HCT116 (cell line): ENCODE measurements around the gene DIS3L2. TPM values are rescaled to one million over a fixed set of nuclear protein-coding genes. Genes with fewer than 3 reads are reported as not detected.

Source experiments
- ATAC-seq: fragments of 200-7000 bp; cut with Tn5 transposase; 2 replicates; pipeline ENCODE4 v1.9.1; 2020; ENCODE audit warnings: mild to moderate bottlenecking, moderate library complexity
- BruUV-seq: library from RNA; stranded (reverse); fragments of 400-500 nt; replicated peaks from 2 replicates; lab custom pipeline; 2021; lab: Mats Ljungman, UMichigan
- CTCF ChIA-PET: fragments of 300-600 bp; sonication (Branson Sonifier 250); formaldehyde crosslinking; loops from one replicate; lab custom pipeline; 2021; ENCODE audit warnings: antibody characterized with exemption; lab: Charles Lee
- POLR2A ChIA-PET: fragments of 300-600, 350-600 bp; sonication (Branson Sonifier 250); formaldehyde crosslinking; loops from one replicate; lab custom pipeline; 2021; ENCODE audit warnings: antibody characterized with exemption; lab: Charles Lee
- RAD21 ChIA-PET, 2 experiments: fragments of 300-600 bp; sonication (Branson Sonifier 250); formaldehyde crosslinking; loops; one replicate each; lab custom pipeline; 2023; ENCODE audit warnings: low total read pairs in 2 of 2; ENCODE audit not compliant: uncharacterized antibody in 2 of 2, unreplicated experiment in 2 of 2, low non-redundant PET in 1 of 2; lab: Charles Lee
- DNase-seq: peaks from one replicate; pipeline ENCODE4 v3.0.0-alpha.2; 2010; ENCODE audit warnings: low read depth, low spot score
- H2AFZ ChIP-seq: fragments of 200-600 bp; shearing (Covaris generic), sonication (generic); 2 replicates; pipeline ENCODE4 v1.6.1; 2017; ENCODE audit warnings: low read depth, mixed run types, mixed read lengths, antibody characterized with exemption, low read length; ENCODE audit not compliant: poor library complexity, severe bottlenecking
- H3K27ac ChIP-seq: 2 replicates; pipeline ENCODE4 v1.5.1; 2012; ENCODE audit warnings: low read depth, low read length
- H3K27me3 ChIP-seq: fragments of 200-600 bp; sonication (generic); 2 replicates; pipeline ENCODE4 v1.6.1; 2016; ENCODE audit warnings: mixed run types, low read length, mixed read lengths; ENCODE audit not compliant: insufficient read depth
- H3K36me3 ChIP-seq, 2 experiments: fragments of 200-500 bp in 1 of 2; fragments of 200-600 bp in 1 of 2; sonication (Bioruptor generic) in 1 of 2; sonication (generic) in 1 of 2; 2 replicates each; pipeline versions ENCODE4 v1.5.1 to v1.6.1; 2014 to 2016; ENCODE audit warnings: low read length in 2 of 2, inconsistent platforms in 1 of 2, mixed read lengths in 1 of 2, mixed run types in 1 of 2; ENCODE audit not compliant: insufficient read depth in 2 of 2, control insufficient read depth in 1 of 2
- H3K4me1 ChIP-seq, 2 experiments: fragments of 200-600 bp in 1 of 2; sonication (generic) in 1 of 2; 2 replicates each; pipeline versions ENCODE4 v1.5.1 to v1.6.1; 2012 to 2017; ENCODE audit warnings: low read length in 2 of 2, inconsistent platforms in 1 of 2, mild to moderate bottlenecking in 1 of 2, mixed read lengths in 1 of 2, mixed run types in 1 of 2, moderate library complexity in 1 of 2; ENCODE audit not compliant: insufficient read depth in 2 of 2, control insufficient read depth in 1 of 2
- H3K4me2 ChIP-seq: fragments of 200-600 bp; sonication (generic); 2 replicates; pipeline ENCODE4 v1.6.1; 2017; ENCODE audit warnings: mixed run types, low read length, mixed read lengths
- H3K4me3 ChIP-seq, 2 experiments: fragments of 200-600 bp in 1 of 2; sonication (generic) in 1 of 2; replicated peaks in 1 of 2; 2 replicates each; pipeline ENCODE4 v1.5.1; 2011 to 2016; ENCODE audit warnings: low read length in 2 of 2, control low read depth in 1 of 2, low read depth in 1 of 2, mild to moderate bottlenecking in 1 of 2, mixed read lengths in 1 of 2, mixed run types in 1 of 2
- H3K79me2 ChIP-seq: fragments of 200-600 bp; sonication (generic); 2 replicates; pipeline ENCODE4 v1.6.1; 2017; ENCODE audit warnings: mild to moderate bottlenecking, mixed run types, low read length, moderate library complexity, mixed read lengths; ENCODE audit not compliant: insufficient read depth
- H3K9ac ChIP-seq: fragments of 200-600 bp; sonication (generic); 2 replicates; pipeline ENCODE4 v1.6.1; 2016; ENCODE audit warnings: low read length, mixed read lengths
- H3K9me2 ChIP-seq: fragments of 200-600 bp; sonication (generic), shearing (Covaris generic); 2 replicates; pipeline ENCODE4 v1.6.1; 2017; ENCODE audit warnings: mixed run types, mild to moderate bottlenecking, moderate library complexity; ENCODE audit not compliant: insufficient read depth
- H3K9me3 ChIP-seq, 2 experiments: fragments of 200-500 bp in 1 of 2; fragments of 200-600 bp in 1 of 2; sonication (Bioruptor generic) in 1 of 2; sonication (generic) in 1 of 2; 2 replicates each; pipeline ENCODE4 v1.6.1; 2014 to 2017; ENCODE audit warnings: low read length in 2 of 2, mixed read lengths in 2 of 2, inconsistent platforms in 1 of 2, low read depth in 1 of 2, mild to moderate bottlenecking in 1 of 2, mixed run types in 1 of 2, moderate library complexity in 1 of 2; ENCODE audit not compliant: control insufficient read depth in 1 of 2, insufficient read depth in 1 of 2
- H4K20me1 ChIP-seq: fragments of 200-600 bp; sonication (generic), shearing (Covaris generic); 2 replicates; pipeline ENCODE4 v1.6.1; 2017; ENCODE audit warnings: mixed run types, mild to moderate bottlenecking, moderate library complexity; ENCODE audit not compliant: insufficient read depth
- CEBPB ChIP-seq: IDR thresholded peaks from 2 replicates; pipeline ENCODE4 v1.6.1; 2012; ENCODE audit warnings: low read depth
- ELF1 ChIP-seq: IDR thresholded peaks from 2 replicates; pipeline ENCODE4 v1.6.1; 2012; ENCODE audit warnings: low read depth, borderline replicate concordance
- POLR2A ChIP-seq: IDR thresholded peaks from 2 replicates; pipeline ENCODE4 v1.7.0; 2011; ENCODE audit warnings: borderline replicate concordance; ENCODE audit not compliant: insufficient read depth, insufficient read length; ENCODE audit errors: extremely low read depth
- SIN3A ChIP-seq: IDR thresholded peaks from 2 replicates; pipeline ENCODE4 v1.6.1; 2012; ENCODE audit warnings: low read depth
- SP1 ChIP-seq: IDR thresholded peaks from 2 replicates; pipeline ENCODE4 v1.6.1; 2012; ENCODE audit warnings: low read depth
- TCF7L2 ChIP-seq: IDR thresholded peaks from 2 replicates; pipeline ENCODE4 v1.7.0; 2011; ENCODE audit warnings: borderline replicate concordance, inconsistent platforms; ENCODE audit not compliant: insufficient read depth, insufficient read length; ENCODE audit errors: extremely low read depth
- ZNF274 ChIP-seq: fragments of 200-500 bp; sonication (Bioruptor generic); IDR thresholded peaks from 2 replicates; pipeline ENCODE4 v1.6.1; 2014; ENCODE audit warnings: mild to moderate bottlenecking, low read depth, low read length, inconsistent platforms
- intact Hi-C: fragments of 100-400 bp; cut with micrococcal nuclease; formaldehyde crosslinking; loops from 2 replicates; pipeline ENCODE4 v1.10.0; 2022
- total RNA-seq: library from RNA; stranded (reverse); gene quantifications from one replicate; pipeline ENCODE4 v1.2.1, GENCODE V29; 2021; ENCODE audit not compliant: unreplicated experiment
- TF ChIP-seq, protein P1 (sequence below): IDR thresholded peaks from 2 replicates; pipeline ENCODE4 v1.6.1; 2012
- TF ChIP-seq, protein P2 (sequence below): IDR thresholded peaks from 2 replicates; pipeline ENCODE4 v1.6.1; 2011; ENCODE audit warnings: mild to moderate bottlenecking, low read length, moderate library complexity; ENCODE audit not compliant: insufficient replicate concordance; ENCODE audit errors: extremely low read depth
- TF ChIP-seq, protein P3 (sequence below): IDR thresholded peaks from 2 replicates; pipeline ENCODE4 v1.6.1; 2012
- TF ChIP-seq, protein P4 (sequence below): IDR thresholded peaks from 2 replicates; pipeline ENCODE4 v1.6.1; 2012; ENCODE audit warnings: low read depth

The DIS3L2 gene
- total RNA-seq, 1 experiment from 2014 or later, result 42.5 TPM

DNA sequence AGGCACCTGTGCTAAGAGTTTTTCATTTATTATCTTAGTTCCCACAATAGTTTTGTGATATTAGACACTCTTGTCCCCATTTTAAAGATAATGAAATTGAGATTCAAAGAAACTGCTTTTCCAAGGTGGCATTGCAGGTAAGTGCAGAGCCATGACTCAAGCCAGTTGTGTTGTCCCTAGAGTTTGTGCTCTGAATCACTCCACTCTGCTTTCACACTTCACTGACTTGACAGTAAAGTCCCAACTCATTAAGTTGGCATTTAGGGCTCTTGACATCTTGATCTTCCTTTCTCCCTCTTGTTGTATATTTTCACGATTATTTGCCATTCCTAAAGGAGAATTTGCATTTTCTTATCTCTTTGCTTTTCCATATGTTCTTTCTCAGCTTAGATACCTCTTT is 114.3 kb downstream of the DIS3L2 start (continued):
- TF ChIP-seq SP1 (no peak), SIN3A (no peak)
- TF ChIP-seq, protein P1, sequence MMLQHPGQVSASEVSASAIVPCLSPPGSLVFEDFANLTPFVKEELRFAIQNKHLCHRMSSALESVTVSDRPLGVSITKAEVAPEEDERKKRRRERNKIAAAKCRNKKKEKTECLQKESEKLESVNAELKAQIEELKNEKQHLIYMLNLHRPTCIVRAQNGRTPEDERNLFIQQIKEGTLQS, result no peak

DNA sequence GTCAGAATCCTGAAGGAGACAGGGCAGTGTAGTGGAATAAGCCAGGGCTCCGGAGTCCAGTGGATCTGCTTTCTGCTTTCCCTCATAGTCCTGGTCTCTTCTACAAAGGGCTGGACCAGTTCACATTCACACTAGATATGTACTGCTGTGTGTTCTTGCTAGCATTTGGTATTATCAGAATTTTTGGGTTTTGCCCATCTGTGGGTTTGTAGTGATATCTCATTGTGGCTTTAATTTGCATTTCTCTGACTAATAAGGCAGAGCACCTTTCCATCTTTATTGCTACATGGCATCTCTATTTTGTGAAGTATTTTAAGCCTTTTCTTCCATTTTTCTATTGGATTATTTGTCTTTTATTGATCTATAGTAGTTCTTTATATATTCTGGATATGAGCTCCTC is 114.8 kb downstream of the DIS3L2 start:
- H3K27me3 ChIP-seq, result no peaks in the 10 kb centered on the region
- no peak overlapping the region for H3K27ac ChIP-seq
- no peak for DNase-seq
- CTCF ChIA-PET, result no interaction called here
- no peak overlapping the region for H3K4me2 ChIP-seq
- peaks cover 0 to 4% of the 10 kb centered on the region in 2 experiments; a peak in 1 of 4 replicates for H3K4me1 ChIP-seq
- H3K79me2 ChIP-seq, result peaks cover 5% of the 10 kb centered on the region; the same call in 1 of the 2 replicates
- TF ChIP-seq, protein P2, sequence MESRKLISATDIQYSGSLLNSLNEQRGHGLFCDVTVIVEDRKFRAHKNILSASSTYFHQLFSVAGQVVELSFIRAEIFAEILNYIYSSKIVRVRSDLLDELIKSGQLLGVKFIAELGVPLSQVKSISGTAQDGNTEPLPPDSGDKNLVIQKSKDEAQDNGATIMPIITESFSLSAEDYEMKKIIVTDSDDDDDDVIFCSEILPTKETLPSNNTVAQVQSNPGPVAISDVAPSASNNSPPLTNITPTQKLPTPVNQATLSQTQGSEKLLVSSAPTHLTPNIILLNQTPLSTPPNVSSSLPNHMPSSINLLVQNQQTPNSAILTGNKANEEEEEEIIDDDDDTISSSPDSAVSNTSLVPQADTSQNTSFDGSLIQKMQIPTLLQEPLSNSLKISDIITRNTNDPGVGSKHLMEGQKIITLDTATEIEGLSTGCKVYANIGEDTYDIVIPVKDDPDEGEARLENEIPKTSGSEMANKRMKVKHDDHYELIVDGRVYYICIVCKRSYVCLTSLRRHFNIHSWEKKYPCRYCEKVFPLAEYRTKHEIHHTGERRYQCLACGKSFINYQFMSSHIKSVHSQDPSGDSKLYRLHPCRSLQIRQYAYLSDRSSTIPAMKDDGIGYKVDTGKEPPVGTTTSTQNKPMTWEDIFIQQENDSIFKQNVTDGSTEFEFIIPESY, result no peak
- TF ChIP-seq, protein P3, sequence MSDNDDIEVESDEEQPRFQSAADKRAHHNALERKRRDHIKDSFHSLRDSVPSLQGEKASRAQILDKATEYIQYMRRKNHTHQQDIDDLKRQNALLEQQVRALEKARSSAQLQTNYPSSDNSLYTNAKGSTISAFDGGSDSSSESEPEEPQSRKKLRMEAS, result no peak
- TF ChIP-seq ZNF274 (no peak), SP1 (no peak), POLR2A (no peak), TCF7L2 (no peak), SIN3A (no peak), CEBPB (no peak), ELF1 (no peak)
- TF ChIP-seq, protein P4, sequence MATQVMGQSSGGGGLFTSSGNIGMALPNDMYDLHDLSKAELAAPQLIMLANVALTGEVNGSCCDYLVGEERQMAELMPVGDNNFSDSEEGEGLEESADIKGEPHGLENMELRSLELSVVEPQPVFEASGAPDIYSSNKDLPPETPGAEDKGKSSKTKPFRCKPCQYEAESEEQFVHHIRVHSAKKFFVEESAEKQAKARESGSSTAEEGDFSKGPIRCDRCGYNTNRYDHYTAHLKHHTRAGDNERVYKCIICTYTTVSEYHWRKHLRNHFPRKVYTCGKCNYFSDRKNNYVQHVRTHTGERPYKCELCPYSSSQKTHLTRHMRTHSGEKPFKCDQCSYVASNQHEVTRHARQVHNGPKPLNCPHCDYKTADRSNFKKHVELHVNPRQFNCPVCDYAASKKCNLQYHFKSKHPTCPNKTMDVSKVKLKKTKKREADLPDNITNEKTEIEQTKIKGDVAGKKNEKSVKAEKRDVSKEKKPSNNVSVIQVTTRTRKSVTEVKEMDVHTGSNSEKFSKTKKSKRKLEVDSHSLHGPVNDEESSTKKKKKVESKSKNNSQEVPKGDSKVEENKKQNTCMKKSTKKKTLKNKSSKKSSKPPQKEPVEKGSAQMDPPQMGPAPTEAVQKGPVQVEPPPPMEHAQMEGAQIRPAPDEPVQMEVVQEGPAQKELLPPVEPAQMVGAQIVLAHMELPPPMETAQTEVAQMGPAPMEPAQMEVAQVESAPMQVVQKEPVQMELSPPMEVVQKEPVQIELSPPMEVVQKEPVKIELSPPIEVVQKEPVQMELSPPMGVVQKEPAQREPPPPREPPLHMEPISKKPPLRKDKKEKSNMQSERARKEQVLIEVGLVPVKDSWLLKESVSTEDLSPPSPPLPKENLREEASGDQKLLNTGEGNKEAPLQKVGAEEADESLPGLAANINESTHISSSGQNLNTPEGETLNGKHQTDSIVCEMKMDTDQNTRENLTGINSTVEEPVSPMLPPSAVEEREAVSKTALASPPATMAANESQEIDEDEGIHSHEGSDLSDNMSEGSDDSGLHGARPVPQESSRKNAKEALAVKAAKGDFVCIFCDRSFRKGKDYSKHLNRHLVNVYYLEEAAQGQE, result no peak
- no peak overlapping the region for H2AFZ ChIP-seq
- H3K4me3 ChIP-seq, result no peak overlapping the region
- BruUV-seq, result no TSS peak
- no peaks in the 10 kb centered on the region for H3K9me3 ChIP-seq
- no peak for ATAC-seq
- RAD21 ChIA-PET, result no interaction called here
- no peaks in the 10 kb centered on the region for H4K20me1 ChIP-seq
- H3K9me2 ChIP-seq, result no peaks in the 10 kb centered on the region
- intact Hi-C loops, result no loop called here
- H3K36me3 ChIP-seq, result no peaks in the 10 kb centered on the region
- no peak overlapping the region for H3K9ac ChIP-seq
- POLR2A ChIA-PET, result no interaction called here
